ENCODE measurements around the gene NDUFA13.

GRCh38 chr19:19517235-19517619, 1.2 kb downstream of the NDUFA13 start:
- TF ChIP-seq, protein P1, sequence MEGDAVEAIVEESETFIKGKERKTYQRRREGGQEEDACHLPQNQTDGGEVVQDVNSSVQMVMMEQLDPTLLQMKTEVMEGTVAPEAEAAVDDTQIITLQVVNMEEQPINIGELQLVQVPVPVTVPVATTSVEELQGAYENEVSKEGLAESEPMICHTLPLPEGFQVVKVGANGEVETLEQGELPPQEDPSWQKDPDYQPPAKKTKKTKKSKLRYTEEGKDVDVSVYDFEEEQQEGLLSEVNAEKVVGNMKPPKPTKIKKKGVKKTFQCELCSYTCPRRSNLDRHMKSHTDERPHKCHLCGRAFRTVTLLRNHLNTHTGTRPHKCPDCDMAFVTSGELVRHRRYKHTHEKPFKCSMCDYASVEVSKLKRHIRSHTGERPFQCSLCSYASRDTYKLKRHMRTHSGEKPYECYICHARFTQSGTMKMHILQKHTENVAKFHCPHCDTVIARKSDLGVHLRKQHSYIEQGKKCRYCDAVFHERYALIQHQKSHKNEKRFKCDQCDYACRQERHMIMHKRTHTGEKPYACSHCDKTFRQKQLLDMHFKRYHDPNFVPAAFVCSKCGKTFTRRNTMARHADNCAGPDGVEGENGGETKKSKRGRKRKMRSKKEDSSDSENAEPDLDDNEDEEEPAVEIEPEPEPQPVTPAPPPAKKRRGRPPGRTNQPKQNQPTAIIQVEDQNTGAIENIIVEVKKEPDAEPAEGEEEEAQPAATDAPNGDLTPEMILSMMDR (IDR thresholded peaks at IDR 0.05) = no peak
- no peak for TF ChIP-seq POLR2A (IDR thresholded peaks at IDR 0.05)
